Choroid plexus epithelial cell (primary cell): ENCODE measurements around the gene GJC2.

Experiments used
- DNase-seq: peaks from one replicate; pipeline ENCODE4 v3.0.0-alpha.2; 2010; ENCODE audit warnings: low read depth
- H3K4me3 ChIP-seq: 2 replicates; pipeline ENCODE4 v1.5.1; 2011; ENCODE audit warnings: low read depth, mild to moderate bottlenecking, control low read depth, low read length, moderate library complexity
- TF ChIP-seq, protein P1 (sequence below): conservative IDR thresholded peaks from 2 replicates; pipeline ENCODE4 v1.5.1; 2011; ENCODE audit warnings: low read depth, mild to moderate bottlenecking, control low read depth, inconsistent platforms, low read length, moderate library complexity

GJC2 gene

GRCh38 chr1:228198977-228199590 lies 49.4 kb downstream of the GJC2 start:
- H3K4me3 ChIP-seq: no peak overlapping the region
- TF ChIP-seq, protein P1, sequence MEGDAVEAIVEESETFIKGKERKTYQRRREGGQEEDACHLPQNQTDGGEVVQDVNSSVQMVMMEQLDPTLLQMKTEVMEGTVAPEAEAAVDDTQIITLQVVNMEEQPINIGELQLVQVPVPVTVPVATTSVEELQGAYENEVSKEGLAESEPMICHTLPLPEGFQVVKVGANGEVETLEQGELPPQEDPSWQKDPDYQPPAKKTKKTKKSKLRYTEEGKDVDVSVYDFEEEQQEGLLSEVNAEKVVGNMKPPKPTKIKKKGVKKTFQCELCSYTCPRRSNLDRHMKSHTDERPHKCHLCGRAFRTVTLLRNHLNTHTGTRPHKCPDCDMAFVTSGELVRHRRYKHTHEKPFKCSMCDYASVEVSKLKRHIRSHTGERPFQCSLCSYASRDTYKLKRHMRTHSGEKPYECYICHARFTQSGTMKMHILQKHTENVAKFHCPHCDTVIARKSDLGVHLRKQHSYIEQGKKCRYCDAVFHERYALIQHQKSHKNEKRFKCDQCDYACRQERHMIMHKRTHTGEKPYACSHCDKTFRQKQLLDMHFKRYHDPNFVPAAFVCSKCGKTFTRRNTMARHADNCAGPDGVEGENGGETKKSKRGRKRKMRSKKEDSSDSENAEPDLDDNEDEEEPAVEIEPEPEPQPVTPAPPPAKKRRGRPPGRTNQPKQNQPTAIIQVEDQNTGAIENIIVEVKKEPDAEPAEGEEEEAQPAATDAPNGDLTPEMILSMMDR: no peak
- peak; percentile 15 for DNase-seq

DNA sequence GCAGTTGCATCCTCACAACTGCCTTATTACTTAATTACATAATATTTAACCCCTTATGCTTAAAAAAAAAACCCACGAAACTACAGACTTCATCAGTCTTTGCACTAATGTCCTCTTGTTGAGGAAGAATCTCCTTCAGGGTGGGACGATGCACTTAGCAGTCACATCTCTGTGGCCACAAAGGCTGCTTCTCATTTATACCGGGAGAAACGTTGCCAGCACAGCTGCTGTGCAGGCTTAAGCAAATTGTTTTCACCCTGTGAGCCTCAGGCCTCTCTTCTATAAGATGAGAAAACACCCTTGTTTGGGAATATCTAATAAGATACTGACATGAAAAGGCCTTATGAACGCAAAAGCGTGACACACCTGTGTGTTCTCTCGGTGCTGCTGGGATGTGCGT lies 55.2 kb downstream of the GJC2 start:
- TF ChIP-seq, protein P1: no peak
- DNase-seq: no peak
- H3K4me3 ChIP-seq: no peak overlapping the region

DNA sequence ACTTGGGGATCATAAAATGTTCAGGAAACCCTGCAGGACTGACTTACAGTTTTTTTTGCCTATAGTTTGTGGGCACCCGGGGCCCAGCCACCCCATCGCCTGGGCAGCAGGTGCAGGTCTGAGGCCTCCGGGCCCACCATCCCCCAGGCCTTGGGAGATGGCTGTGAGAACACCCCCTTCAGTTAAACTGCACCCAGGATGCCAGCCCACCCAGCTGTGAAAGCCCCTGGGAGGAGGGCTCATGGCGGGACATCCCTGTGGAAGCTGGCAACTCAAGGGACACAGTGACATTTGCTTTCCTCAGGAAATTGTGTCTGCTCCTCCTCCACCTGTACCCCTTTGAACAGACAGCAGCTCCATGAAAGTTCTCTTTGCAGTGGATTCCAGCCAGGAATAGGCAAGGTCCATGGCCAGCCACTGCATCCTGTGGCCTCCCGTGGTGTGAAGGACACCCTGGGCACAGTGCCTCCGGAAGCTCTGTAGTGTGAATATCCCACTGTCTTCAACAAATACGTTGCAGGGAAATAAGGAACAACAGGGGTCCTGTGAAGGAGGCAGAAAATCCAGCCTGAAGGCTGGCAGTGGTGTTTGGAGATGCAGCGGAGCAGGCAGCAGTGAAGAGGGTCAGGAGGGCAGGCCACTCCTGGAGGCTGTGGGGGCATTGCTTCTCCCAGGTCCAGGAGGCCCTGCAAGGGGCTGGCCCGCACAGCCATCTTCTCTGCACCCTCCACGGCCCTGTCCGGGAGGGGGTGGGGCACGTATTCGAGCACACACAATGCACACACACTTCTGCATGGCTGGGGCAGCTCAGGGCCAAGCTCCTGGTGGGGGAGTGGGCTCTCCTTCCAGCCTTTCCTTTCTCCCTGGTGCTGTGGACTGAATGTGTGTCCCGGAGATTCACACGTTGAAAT lies 56.1 kb downstream of the GJC2 start:
- no peak overlapping the region for H3K4me3 ChIP-seq
- DNase-seq: no peak
- TF ChIP-seq, protein P1: no peak

GRCh38 chr1:228206582-228207351 lies 57.0 kb downstream of the GJC2 start:
- TF ChIP-seq, protein P1: no peak
- H3K4me3 ChIP-seq: no peak overlapping the region
- DNase-seq: no peak

DNA sequence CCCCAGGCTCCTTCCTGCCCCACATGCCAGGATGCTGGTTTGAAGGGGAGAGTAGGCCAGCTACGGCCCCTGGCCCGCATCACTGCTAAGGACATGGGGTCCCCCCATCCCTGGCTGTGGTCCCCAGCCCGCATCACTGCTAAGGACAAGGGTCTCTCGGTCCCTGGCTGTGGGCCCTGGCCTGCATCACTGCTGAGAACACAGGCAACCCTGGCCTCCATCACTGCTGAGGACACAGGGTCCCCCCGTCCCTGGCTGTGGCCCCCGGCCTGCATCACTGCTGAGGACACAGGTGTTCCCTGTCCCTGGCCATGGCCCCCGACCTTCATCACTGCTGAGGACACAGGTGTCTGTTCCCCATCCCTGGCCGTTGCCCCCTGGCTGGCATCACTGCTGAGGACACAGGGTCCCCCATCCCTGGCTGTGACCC lies 57.7 kb downstream of the GJC2 start:
- H3K4me3 ChIP-seq: no peak overlapping the region
- TF ChIP-seq, protein P1: no peak
- no peak for DNase-seq

DNA sequence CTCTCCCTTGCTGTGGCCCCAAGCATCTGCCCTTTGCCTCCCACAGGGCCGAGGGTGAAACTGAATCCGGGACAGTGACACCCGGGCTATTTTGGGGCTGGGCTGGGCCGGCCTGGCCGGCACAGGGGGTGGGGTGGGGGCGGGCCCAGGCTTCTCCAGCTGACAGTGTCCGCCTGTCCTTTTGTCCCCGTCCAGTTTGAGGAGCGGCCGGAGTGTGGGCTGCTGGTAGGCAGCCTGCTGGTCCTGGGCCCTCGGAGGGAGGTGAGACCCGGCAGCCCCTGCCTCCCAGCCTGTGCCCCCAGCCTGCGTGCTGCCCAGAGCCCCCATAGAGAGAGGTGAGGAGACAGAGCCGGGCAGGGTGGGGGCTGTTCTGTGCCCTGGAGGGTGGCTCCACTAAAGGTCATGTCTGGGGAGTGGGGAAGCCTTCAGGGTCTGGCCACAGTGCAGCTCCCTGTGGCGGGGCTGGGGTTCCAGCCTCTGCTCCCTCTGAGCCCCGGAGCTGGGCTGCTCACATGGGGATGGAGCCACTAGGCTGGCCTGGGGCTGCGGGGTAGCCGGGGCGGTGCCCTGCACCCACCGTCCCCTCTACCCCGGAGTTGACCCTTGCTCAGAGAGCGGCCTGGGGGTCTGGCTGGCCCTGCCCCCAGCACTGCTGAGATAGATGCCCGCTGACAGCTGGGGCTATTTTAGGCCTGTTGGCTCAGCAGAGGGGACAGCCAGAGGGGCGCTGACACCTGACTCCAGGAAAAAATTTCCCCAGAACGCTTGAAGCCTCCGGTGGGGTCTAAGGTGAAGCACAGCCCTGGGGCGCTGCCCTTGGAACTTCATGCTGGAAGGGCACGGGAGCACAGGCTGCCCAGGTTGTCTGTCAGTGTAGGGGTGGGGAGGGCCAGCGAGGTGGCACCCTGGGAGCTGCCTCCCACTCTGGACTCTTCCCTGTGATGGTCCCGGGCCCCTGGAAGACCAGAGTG lies 58.4 kb downstream of the GJC2 start, which contains the start of gene OBSCN:
Gene OBSCN, plus strand, starts transcription at position 194 of the 971 bp plus-strand sequence. CDS start 3,740 bp downstream, outside the sequence.
- no peak for DNase-seq
- TF ChIP-seq, protein P1: no peak
- no peak within 1 kb of the TSS for H3K4me3 ChIP-seq
